ENCODE measurements around the gene ACYP1.

DNA sequence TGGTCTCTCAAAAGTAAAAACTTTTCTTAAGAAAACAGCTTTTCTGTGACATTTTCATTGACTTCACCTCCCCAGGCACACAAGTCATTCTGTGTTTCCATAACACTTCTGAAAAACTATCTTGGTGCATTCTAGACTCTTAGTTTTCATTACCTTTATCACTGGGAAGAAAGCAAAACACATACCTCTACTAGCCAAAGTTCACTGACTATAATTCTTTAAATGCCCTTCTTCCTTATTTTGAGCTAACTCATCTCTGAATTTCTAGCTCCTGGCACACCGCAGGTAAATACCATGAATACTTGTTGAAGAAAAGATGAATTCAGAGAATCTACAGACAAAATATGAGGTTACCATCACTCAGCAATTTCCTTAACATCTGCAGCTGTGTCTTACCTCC, 33.7 kb downstream of the ACYP1 start:
- TF ChIP-seq CTCF (conservative IDR thresholded peaks at IDR 0.05; ENCODE audit: low read depth, low read length) (no peak), EZH2 (IDR thresholded peaks at IDR 0.05; ENCODE audit: borderline replicate concordance, low read depth, low read length, poor library complexity, severe bottlenecking) (no peak)

Measured in A673 (cell line).